Fibroblast of pulmonary artery (primary cell): Measurements from ENCODE around the gene EVL.
A peak's percentile ranks its signal among the peaks of the same experiment; 100 is the strongest.

ENCODE experiments used
- DNase-seq: peaks from one replicate; pipeline ENCODE4 v3.0.0-alpha.2; 2010; ENCODE audit warnings: low read depth
- H3K4me3 ChIP-seq: replicated peaks from 2 replicates; pipeline ENCODE4 v1.5.1; 2011; ENCODE audit warnings: low read depth, mild to moderate bottlenecking, control low read depth, low read length, moderate library complexity
- TF ChIP-seq, protein P1 (sequence below): IDR thresholded peaks from 2 replicates; pipeline ENCODE4 v1.5.1; 2011; ENCODE audit warnings: mild to moderate bottlenecking, control low read depth, low read length, inconsistent platforms; ENCODE audit errors: missing control alignments

The EVL gene

DNA sequence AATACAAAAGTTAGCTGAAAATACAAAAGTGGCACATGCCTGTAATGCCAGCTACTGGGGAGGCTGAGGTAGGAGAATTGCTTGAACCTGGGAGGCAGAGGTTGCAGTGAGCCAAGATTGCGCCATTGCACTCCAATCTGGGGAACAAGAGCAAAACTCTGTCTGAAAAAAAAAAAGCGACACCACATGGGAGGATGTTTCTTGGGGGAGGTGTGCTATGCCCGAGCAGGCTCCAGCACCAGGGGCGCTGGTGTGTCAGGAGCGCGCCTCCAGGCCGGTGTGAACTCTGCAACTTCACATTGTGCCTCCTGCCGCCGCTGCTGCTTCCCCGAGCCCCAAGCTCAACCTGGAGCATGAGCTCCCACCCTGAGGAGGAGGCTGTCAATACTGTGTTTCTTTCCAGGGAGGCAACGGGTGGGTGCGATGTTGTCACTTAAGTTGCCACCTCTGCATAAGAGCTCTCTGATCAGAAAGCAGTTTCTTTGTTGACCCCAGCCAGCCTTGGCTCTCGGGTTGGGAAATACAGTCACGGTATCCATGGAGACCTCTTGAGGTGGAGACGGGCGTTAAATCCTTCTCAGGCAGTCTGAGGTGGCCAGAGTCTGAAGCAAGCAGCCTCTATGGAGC is 75.3 kb downstream of the EVL start:
- TF ChIP-seq, protein P1, sequence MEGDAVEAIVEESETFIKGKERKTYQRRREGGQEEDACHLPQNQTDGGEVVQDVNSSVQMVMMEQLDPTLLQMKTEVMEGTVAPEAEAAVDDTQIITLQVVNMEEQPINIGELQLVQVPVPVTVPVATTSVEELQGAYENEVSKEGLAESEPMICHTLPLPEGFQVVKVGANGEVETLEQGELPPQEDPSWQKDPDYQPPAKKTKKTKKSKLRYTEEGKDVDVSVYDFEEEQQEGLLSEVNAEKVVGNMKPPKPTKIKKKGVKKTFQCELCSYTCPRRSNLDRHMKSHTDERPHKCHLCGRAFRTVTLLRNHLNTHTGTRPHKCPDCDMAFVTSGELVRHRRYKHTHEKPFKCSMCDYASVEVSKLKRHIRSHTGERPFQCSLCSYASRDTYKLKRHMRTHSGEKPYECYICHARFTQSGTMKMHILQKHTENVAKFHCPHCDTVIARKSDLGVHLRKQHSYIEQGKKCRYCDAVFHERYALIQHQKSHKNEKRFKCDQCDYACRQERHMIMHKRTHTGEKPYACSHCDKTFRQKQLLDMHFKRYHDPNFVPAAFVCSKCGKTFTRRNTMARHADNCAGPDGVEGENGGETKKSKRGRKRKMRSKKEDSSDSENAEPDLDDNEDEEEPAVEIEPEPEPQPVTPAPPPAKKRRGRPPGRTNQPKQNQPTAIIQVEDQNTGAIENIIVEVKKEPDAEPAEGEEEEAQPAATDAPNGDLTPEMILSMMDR, result no peak
- peak; percentile 20 for DNase-seq
- no peak overlapping the region for H3K4me3 ChIP-seq

DNA sequence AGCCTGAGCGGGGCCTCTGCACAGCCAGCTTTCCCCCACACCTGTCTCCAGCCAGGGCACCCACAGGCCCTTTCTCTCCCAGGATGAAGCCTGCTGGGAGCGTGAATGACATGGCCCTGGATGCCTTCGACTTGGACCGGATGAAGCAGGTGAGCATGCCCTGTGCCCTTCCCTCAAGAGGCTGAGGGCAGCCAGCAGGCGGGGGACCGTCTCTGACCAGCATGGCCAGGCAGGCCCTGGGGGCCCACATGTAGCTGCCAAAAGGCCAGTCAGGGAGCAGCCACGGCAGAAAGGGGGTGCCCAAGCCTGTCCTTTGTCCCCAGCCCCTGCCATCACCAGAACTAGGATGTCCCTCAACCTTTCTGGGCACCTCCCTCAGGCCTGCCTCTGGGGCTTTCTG is 75.9 kb downstream of the EVL start:
- TF ChIP-seq, protein P1, result no peak
- no peak overlapping the region for H3K4me3 ChIP-seq
- no peak for DNase-seq

DNA sequence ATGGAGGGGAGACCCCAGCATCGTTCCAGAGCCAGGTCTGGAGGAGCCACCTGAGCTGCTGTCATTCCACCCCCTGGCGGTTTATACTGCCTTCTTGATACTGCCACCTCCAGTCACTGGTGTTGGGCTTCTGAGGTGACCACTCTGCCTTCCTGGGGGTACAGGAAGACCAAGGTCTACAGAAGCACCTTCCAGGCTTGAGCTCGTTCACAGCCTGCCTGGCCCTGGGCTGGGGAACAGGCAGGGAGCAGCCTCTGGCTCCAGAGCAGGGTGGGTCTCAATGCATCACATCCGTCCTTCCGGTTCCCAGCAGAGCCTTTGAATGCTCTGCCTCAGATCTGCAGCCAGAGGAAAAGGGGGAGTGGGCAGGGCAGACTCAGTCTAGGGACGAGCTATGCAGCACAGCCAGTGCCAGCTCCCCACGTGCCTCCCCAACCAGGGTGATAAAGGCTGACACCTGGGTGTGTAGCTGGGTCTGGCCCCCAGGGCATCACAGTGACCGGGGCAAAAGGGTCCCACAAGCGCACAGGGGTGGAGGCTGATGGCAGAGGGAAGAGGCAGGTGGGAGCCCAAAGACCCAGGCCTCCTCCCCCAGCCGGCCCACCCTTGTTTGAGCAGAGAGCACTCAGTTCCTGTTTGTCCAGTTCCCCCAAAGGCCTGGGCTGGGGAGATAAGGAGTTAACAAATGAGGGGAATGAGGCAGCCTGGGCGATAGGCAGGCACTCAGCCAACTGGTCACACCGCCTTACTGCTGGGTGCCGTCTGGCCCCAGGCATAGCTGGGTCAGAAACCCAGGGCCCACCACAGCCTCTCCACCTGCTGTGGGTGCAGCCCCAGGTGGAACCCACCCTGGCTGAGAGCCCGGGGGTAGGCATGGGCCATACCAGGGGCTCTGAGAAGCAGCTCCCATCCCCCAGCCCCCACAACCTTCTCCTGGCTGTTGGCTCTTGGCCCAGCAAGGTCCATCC is 77.1 kb downstream of the EVL start:
- H3K4me3 ChIP-seq, result no peak overlapping the region
- peak; percentile 49 for DNase-seq
- TF ChIP-seq, protein P1, result no peak

GRCh38 chr14:100143523-100143922 is 78.3 kb downstream of the EVL start:
- TF ChIP-seq, protein P1, result no peak
- DNase-seq, result no peak
- no peak overlapping the region for H3K4me3 ChIP-seq

GRCh38 chr14:100143934-100144333 is 78.7 kb downstream of the EVL start:
- no peak for DNase-seq

GRCh38 chr14:100144645-100144995 is 79.4 kb downstream of the EVL start:
- TF ChIP-seq, protein P1, result no peak
- H3K4me3 ChIP-seq, result no peak overlapping the region
- DNase-seq, result no peak

More at GRCh38 chr14:100143934-100144333, 78.7 kb downstream of the EVL start:
- TF ChIP-seq, protein P1, result no peak
- H3K4me3 ChIP-seq, result no peak overlapping the region
